GM12872 (cell line): Measurements from ENCODE around the gene AGPS.

Source experiments
- CTCF ChIP-seq: IDR thresholded peaks from 3 replicates; pipeline ENCODE4 v1.5.1; 2011; ENCODE audit warnings: low read depth, mild to moderate bottlenecking, low read length, moderate library complexity; ENCODE audit not compliant: insufficient read depth

The AGPS gene

GRCh38 chr2:177419274-177419673, 26.7 kb downstream of the AGPS start:
- TF ChIP-seq CTCF = no peak

GRCh38 chr2:177422271-177422670, 29.7 kb downstream of the AGPS start:
- TF ChIP-seq CTCF = no peak

- no peak for TF ChIP-seq CTCF
Measured at GRCh38 chr2:177427316-177427715, 34.7 kb downstream of the AGPS start.

GRCh38 chr2:177429688-177430325, 37.2 kb downstream of the AGPS start:
- TF ChIP-seq CTCF = no peak

GRCh38 chr2:177430411-177430810, 37.8 kb downstream of the AGPS start:
- no peak for TF ChIP-seq CTCF

- TF ChIP-seq CTCF = no peak
Measured at GRCh38 chr2:177432703-177433102, 40.1 kb downstream of the AGPS start.

GRCh38 chr2:177433402-177433801, 40.8 kb downstream of the AGPS start:
- TF ChIP-seq CTCF = no peak

- no peak for TF ChIP-seq CTCF
Measured at GRCh38 chr2:177434475-177434874, 41.9 kb downstream of the AGPS start.
